ENCODE data around the gene BAHCC1. TPM values are rescaled to one million over a fixed set of nuclear protein-coding genes. Genes with fewer than 3 reads are reported as not detected.

Gene BAHCC1
- total RNA-seq, 2 donors from 2014 or later = 11.4 to 28.9 TPM

GRCh38 chr17:81512562-81513371 lies 117.5 kb downstream of the BAHCC1 start, which contains the start of gene ACTG1:
Gene ACTG1, minus strand, starts transcription at chr17:81512799. Its CDS starts 445 bp downstream, at chr17:81512354.
- peak; percentile 93 for DNase-seq (ENCODE audit: low spot score)
- Histone ChIP-seq H3K9me3 (no peaks in the 10 kb centered on the region), H3K27me3 (replicated peaks; ENCODE audit: insufficient read depth) (no peaks in the 10 kb centered on the region), H3K4me3 (peak within 1 kb of the TSS; percentile 89 to 97), H3K36me3 (peaks cover 10 to 20% of the 10 kb centered on the region in 2 donors), H3K27ac (peak within 1 kb of the TSS; percentile 100), H3K4me1 (replicated peaks) (peaks cover 5% of the 10 kb centered on the region)
- TF ChIP-seq POLR2A (IDR thresholded peaks at IDR 0.05) (peak; percentile 93), POLR2AphosphoS5 (IDR thresholded peaks at IDR 0.05) (peak; percentile 74), CTCF (IDR thresholded peaks at IDR 0.05) (no peak)
- under 1% methylated on average over 77 of the region's 111 CpGs for WGBS
- intact Hi-C loops (cut with DNase I) = loop anchor here (5.0 kb wide), 1 partner anchor 115 kb away; the partner anchor contains the start of gene BAHCC1

- intact Hi-C loops (cut with DNase I) = loop anchor here (5.0 kb wide), 1 partner anchor 116 kb away; the partner anchor contains the start of gene BAHCC1
These were observed 118.1 kb downstream of the BAHCC1 start for GRCh38 chr17:81513372-81513752.

GRCh38 chr17:81513753-81514488 lies 118.7 kb downstream of the BAHCC1 start:
- peak; percentile 53 for DNase-seq (ENCODE audit: low spot score)
- Histone ChIP-seq H3K27me3 (replicated peaks; ENCODE audit: insufficient read depth) (no peaks in the 10 kb centered on the region), H3K9me3 (no peaks in the 10 kb centered on the region), H3K27ac (peak overlapping the region; percentile 100), H3K4me1 (replicated peaks) (peaks cover 5% of the 10 kb centered on the region), H3K4me3 (peak overlapping the region; percentile 89 to 97), H3K36me3 (peaks cover 10 to 20% of the 10 kb centered on the region in 2 donors)
- TF ChIP-seq POLR2AphosphoS5 (IDR thresholded peaks at IDR 0.05) = peak; percentile 14
- peak; percentile 7 for TF ChIP-seq POLR2A (IDR thresholded peaks at IDR 0.05)
- TF ChIP-seq CTCF (IDR thresholded peaks at IDR 0.05) = no peak
- WGBS = under 1% methylated on average over 49 of the region's 64 CpGs
- intact Hi-C loops (cut with DNase I) = loop anchor here (5.0 kb wide), 1 partner anchor 117 kb away; the partner anchor contains the start of gene BAHCC1

More at GRCh38 chr17:81513372-81513752, 118.1 kb downstream of the BAHCC1 start:
- H3K9me3 ChIP-seq = no peaks in the 10 kb centered on the region
- no peaks in the 10 kb centered on the region for H3K27me3 ChIP-seq (replicated peaks; ENCODE audit: insufficient read depth)
- peaks cover 5% of the 10 kb centered on the region for H3K4me1 ChIP-seq (replicated peaks)
- TF ChIP-seq POLR2AphosphoS5 (IDR thresholded peaks at IDR 0.05) = peak; percentile 59
- TF ChIP-seq POLR2A (IDR thresholded peaks at IDR 0.05) = no peak
- peaks cover 10 to 20% of the 10 kb centered on the region in 2 donors for H3K36me3 ChIP-seq
- H3K27ac ChIP-seq = peak overlapping the region; percentile 100
- peak; percentile 64 for DNase-seq (ENCODE audit: low spot score)
- peak overlapping the region; percentile 89 to 97 for H3K4me3 ChIP-seq
- WGBS = under 1% methylated on average over 23 of the region's 23 CpGs

GRCh38 chr17:81514489-81514738 lies 119.2 kb downstream of the BAHCC1 start:
- Histone ChIP-seq H3K9me3 (no peaks in the 10 kb centered on the region), H3K27ac (peak overlapping the region; percentile 100), H3K4me1 (replicated peaks) (peaks cover 9% of the 10 kb centered on the region), H3K36me3 (peaks cover 10 to 20% of the 10 kb centered on the region in 2 donors), H3K4me3 (peak overlapping the region; percentile 89 to 97), H3K27me3 (replicated peaks; ENCODE audit: insufficient read depth) (no peaks in the 10 kb centered on the region)
- intact Hi-C loops (cut with DNase I) = loop anchor here (5.0 kb wide), 1 partner anchor 117 kb away; the partner anchor contains the start of gene BAHCC1
- TF ChIP-seq CTCF (IDR thresholded peaks at IDR 0.05) = no peak
- TF ChIP-seq POLR2A (IDR thresholded peaks at IDR 0.05) = no peak
- TF ChIP-seq POLR2AphosphoS5 (IDR thresholded peaks at IDR 0.05) = no peak
- no peak for DNase-seq (ENCODE audit: low spot score)
- no CpG with 5 or more reads among the region's 34 CpGs for WGBS

Measured in prostate gland (tissue), 2 donors.